Measurements from ENCODE around the gene RBP4. TPM values are rescaled to one million over a fixed set of nuclear protein-coding genes. Genes with fewer than 3 reads are reported as not detected.

The RBP4 gene
- total RNA-seq: 10 to 100 TPM in 5 of 9 donors, 1 to 10 TPM in 2, under 1 TPM in 1, not detected in 1; 0.66 to 14.5 (median 10.8) TPM
- 100 to 1,000 TPM in 1 of 3 donors, 1 to 10 TPM in 2; 4.8 to 224 (median 5.3) TPM for polyA plus RNA-seq
- long read RNA-seq, donor 1, partial matches to known transcripts: 0 of 2 reads
- long read RNA-seq, donor 1, other reads (novel, unspliced or antisense): 0 of 2 reads
- long read RNA-seq, donor 2: 0 reads
- long read RNA-seq, donor 3, partial matches to known transcripts: 0 of 1 reads
- long read RNA-seq, donor 3, other reads (novel, unspliced or antisense): 0 of 1 reads
- long read RNA-seq, donor 4, transcript RBP4-201 (6 exons, 1,068 nt): major isoform, 6 of 7 reads
- long read RNA-seq, donor 4, partial matches to known transcripts: 0 of 7 reads
- long read RNA-seq, donor 4, other reads (novel, unspliced or antisense): 0 of 7 reads
- long read RNA-seq, donor 5, transcript RBP4-201 (6 exons, 1,068 nt): major isoform, 17 of 18 reads
- long read RNA-seq, donor 5, partial matches to known transcripts: 0 of 18 reads
- long read RNA-seq, donor 5, other reads (novel, unspliced or antisense): 0 of 18 reads
- long read RNA-seq, donor 6, partial matches to known transcripts: 0 of 1 reads
- long read RNA-seq, donor 6, other reads (novel, unspliced or antisense): 0 of 1 reads
- long read RNA-seq, donor 7: 0 reads
- long read RNA-seq, donor 8, transcript RBP4-201 (6 exons, 1,068 nt): major isoform, 74 of 80 reads
- long read RNA-seq, donor 8, partial matches to known transcripts: 6 of 80 reads
- long read RNA-seq, donor 8, other reads (novel, unspliced or antisense): 0 of 80 reads
- long read RNA-seq, donor 9: 0 reads
- long read RNA-seq, donor 10, transcript RBP4-201 (6 exons, 1,068 nt): major isoform, 13 of 13 reads
- long read RNA-seq, donor 10, partial matches to known transcripts: 0 of 13 reads
- long read RNA-seq, donor 10, other reads (novel, unspliced or antisense): 0 of 13 reads

DNA sequence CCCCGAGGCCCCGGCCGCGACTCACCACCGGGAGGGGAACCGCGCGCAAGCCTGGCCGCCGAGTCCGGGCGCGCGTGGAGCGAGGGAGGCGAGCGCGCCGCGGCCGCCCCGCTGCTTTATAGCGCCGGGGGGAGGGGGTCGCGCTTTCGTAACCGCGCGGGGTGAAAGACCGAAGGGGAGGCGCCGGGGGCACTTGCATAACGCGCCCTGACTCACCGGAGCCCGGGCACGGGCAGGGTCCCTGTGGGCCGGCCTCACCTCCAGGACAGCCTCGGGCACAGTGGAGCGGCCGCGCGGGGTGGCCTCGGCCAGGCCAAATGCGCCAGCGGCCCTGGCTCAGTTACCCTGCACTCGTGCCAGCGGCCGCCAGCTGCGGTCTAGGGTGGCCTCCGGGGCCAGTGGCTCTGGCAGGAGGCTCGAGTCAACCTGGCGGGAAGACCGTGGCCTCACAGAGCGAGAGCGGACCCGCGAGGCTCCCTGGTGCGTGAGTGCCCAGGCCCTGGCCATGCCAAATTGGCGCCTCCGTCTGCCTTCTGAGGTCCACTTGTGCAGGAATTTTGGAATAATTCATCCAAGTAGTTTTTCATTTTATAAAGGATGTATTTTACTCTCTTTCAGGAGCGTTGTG is at the start of gene RBP4:
Gene RBP4 (minus strand): TSS at position 90 of the 628 bp plus-strand sequence. CDS start 207 bp downstream, outside the sequence.
- Histone ChIP-seq H3K4me1 (replicated peaks in 1 of 2) (peaks cover 5% of the 10 kb centered on the region in 2 donors), H3K27ac (no peak within 1 kb of the TSS), H3K27me3 (peaks cover 37% of the 10 kb centered on the region), H3K9me3 (replicated peaks in 1 of 3) (no peaks in the 10 kb centered on the region), H3K4me3 (peak within 1 kb of the TSS in 1 of 4 donors; percentile 47), H3K36me3 (replicated peaks in 1 of 2) (no peaks in the 10 kb centered on the region)
- intact Hi-C loops (cut with DNase I): no loop called here
- WGBS, 4 donors: 2 to 10% (median 3%) methylated on average over 2 to 63 of the region's 63 CpGs
- TF ChIP-seq, protein P1, sequence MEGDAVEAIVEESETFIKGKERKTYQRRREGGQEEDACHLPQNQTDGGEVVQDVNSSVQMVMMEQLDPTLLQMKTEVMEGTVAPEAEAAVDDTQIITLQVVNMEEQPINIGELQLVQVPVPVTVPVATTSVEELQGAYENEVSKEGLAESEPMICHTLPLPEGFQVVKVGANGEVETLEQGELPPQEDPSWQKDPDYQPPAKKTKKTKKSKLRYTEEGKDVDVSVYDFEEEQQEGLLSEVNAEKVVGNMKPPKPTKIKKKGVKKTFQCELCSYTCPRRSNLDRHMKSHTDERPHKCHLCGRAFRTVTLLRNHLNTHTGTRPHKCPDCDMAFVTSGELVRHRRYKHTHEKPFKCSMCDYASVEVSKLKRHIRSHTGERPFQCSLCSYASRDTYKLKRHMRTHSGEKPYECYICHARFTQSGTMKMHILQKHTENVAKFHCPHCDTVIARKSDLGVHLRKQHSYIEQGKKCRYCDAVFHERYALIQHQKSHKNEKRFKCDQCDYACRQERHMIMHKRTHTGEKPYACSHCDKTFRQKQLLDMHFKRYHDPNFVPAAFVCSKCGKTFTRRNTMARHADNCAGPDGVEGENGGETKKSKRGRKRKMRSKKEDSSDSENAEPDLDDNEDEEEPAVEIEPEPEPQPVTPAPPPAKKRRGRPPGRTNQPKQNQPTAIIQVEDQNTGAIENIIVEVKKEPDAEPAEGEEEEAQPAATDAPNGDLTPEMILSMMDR (IDR thresholded peaks at IDR 0.05): no peak
- no peak for TF ChIP-seq POLR2A (IDR thresholded peaks at IDR 0.05)
- DNase-seq: peak in 5 of 7 donors; percentile 12 to 35 (median 21)

DNA sequence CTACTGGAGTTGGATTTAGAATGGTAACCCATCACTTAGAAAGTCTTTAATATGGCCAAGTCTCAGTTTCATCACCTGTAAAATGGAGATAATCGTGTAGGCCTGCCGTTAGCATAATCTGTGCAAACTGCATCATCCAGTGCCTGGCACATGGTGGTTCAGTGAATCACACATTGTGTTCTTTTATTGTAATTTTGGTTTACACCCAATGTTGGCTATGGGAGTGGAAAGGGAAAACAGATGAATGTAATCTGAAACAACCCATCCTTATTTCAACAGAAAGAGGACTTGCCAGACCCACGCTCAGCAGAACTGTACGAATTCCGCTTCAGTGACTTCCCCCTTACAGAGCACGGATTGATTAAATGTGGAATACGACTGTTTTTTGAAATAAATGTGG is 38.8 kb upstream of the RBP4 start:
- TF ChIP-seq POLR2A (IDR thresholded peaks at IDR 0.05): no peak
- TF ChIP-seq, protein P1 (IDR thresholded peaks at IDR 0.05): no peak
- H3K9me3 ChIP-seq (replicated peaks in 1 of 3): no peaks in the 10 kb centered on the region
- no peaks in the 10 kb centered on the region for H3K36me3 ChIP-seq (replicated peaks in 1 of 2)
- H3K27ac ChIP-seq: no peak overlapping the region
- no peaks in the 10 kb centered on the region for H3K4me1 ChIP-seq (replicated peaks in 1 of 2)
- WGBS, 4 donors: 85 to 92% (median 89%) methylated on average over 7 of the region's 7 CpGs
- H3K27me3 ChIP-seq: no peaks in the 10 kb centered on the region
- DNase-seq: no peak
- H3K4me3 ChIP-seq: no peak overlapping the region
- intact Hi-C loops (cut with DNase I): no loop called here

DNA sequence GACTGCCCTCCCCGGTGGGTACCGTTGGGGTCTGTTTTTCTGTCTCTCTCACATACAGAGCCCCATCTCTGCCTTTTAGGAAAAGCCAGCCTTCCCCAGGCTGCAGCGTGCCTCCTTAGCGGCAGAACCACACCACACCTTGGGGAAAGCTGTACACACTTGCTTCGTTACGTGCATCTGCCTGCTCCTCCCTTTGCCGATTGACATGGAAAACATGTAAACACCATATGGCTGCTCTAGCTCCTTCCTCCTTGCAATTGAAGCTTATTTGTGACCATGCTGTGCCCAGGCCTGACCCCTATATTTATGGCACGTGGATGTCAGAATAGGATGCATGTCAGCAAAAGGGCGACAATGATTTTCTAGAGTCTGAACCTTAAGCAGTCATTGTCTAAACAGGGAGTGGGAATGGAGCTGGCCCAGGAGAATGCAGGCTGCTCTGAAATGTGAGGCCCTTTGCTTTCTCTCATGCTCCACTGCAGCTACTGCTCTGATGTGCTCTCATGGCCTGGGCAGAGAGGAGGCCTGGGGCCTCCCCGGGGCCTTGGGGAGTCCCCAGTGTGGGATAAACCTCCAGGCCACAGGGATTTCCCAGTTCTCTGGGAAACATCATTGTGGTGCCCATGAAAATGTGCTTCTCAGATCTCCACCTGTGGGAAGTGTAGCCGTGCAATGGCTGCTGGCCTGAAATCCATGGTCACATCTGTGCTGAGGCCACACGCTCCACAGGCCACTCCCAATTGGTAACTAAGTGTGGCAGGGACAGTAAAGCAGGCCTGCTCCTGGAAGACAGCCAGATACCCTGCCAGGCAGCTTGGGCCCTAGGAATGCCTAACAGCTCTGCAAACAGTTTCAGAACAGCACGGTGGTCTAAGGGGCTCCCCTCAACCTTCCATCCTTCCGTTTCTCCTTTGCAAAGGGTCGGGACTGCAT is 29.9 kb upstream of the RBP4 start:
- 76 to 86% (median 80%) methylated on average over 15 of the region's 15 CpGs for WGBS, 4 donors
- no peak for DNase-seq
- no peaks in the 10 kb centered on the region for H3K27me3 ChIP-seq
- H3K9me3 ChIP-seq (replicated peaks in 1 of 3): no peaks in the 10 kb centered on the region
- H3K36me3 ChIP-seq (replicated peaks in 1 of 2): no peaks in the 10 kb centered on the region
- no peak overlapping the region for H3K4me3 ChIP-seq
- intact Hi-C loops (cut with DNase I): no loop called here
- no peaks in the 10 kb centered on the region for H3K4me1 ChIP-seq (replicated peaks in 1 of 2)
- TF ChIP-seq, protein P1 (IDR thresholded peaks at IDR 0.05): no peak
- TF ChIP-seq POLR2A (IDR thresholded peaks at IDR 0.05): no peak
- H3K27ac ChIP-seq: no peak overlapping the region

Data from adrenal gland (tissue), 19 donors.